HG03097 (cell line): ENCODE data around the gene MKX.

Experiments
- ATAC-seq: cut with Tn5 transposase; IDR thresholded peaks from one replicate; pipeline ENCODE4 v1.9.1; 2021; ENCODE audit not compliant: unreplicated experiment, low FRiP score

MKX gene, protein sequence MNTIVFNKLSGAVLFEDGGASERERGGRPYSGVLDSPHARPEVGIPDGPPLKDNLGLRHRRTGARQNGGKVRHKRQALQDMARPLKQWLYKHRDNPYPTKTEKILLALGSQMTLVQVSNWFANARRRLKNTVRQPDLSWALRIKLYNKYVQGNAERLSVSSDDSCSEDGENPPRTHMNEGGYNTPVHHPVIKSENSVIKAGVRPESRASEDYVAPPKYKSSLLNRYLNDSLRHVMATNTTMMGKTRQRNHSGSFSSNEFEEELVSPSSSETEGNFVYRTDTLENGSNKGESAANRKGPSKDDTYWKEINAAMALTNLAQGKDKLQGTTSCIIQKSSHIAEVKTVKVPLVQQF

DNA sequence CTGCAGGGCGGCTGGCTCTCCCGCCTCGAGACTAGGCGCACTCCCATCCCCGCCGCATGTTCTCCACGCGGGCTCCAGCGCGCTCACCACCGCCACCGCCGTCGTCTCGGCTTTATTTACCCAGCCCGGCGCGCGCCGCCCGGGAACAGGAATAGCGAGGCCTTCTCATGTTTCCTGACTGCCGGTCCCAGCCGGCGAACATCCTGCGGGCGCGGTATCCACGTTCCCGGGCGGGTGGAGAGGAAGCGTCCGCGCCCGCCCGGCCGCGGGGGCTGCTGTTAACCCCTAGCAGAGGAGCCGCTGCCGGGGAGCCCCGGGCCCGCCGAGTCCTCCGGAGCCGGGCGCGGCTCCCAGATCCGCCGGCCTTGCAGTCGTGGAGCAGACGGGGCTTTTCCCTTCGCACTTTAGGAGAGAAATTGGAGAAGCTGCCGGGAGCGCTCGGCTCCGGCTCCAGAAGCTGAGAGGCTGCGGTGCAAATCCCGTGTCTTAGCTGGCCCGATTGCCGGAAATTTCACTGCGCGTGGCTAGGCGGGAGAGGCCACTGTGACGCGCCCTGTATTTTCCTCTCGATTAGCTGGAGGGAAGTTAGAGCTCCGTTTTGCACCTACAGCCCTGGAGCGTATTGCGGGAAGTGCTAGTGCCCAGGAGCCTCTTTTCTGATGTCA, at the start of gene MKX:
Gene MKX, minus strand, starts transcription at position 88 of the 665 bp plus-strand sequence. CDS start 2,404 bp downstream, outside the sequence.
- no peak for ATAC-seq

DNA sequence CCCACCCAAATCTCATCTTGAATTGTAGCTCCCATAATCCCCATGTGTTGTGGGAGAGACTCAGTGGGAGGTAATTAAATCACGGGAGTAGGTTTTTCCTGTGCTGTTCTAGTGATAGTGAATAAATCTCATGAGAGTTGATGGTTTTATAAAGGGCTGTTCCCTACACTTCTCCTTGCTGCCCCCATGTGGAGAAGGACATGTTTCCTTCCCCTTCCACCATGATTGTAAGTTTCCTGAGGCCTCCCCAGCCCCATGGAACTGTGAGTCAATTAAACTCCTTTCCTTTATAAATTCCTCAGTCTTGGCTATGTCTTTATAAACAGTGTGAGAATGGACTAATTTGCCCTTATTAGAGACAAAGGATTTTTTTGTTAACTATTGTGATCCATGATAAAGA, 48.5 kb upstream of the MKX start:
- ATAC-seq, result no peak

DNA sequence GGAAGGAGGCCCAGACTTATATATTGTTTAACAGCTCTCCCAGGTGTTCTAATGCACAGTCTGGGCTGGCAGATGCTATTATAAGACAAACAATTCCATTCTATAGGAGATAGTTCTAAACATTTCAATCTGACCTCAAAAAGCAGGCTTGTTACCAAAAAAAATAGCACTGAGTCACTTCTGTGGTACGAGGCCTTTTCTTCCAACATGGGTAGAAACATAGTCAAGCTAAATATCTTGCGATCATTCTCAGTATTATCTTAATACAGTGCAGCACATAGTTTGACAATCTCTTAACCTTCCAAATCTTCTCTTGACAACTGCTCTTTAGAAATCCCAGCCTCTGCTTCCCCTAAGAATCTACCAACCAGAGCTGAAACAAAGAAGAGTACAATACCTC, 46.6 kb upstream of the MKX start:
- ATAC-seq, result no peak

DNA sequence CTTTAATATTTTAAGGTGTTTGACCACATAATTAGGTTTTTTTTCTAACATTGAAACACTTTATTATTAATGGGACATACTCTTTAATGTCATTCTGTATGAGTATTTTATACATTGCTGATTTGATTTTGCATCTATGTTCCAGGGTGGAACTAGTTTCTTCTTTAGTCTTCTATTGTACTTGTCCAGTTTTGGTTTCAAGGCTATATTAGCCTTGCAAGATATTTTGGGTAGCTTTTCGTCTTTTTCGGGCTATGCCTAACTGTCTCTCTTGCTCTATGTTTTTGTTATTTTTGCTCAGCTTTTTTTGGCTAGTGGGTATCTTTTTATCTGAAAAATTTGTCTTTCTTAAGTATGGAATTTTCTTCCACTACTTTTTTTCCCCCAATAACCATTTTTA, 38.7 kb upstream of the MKX start:
- ATAC-seq, result no peak

DNA sequence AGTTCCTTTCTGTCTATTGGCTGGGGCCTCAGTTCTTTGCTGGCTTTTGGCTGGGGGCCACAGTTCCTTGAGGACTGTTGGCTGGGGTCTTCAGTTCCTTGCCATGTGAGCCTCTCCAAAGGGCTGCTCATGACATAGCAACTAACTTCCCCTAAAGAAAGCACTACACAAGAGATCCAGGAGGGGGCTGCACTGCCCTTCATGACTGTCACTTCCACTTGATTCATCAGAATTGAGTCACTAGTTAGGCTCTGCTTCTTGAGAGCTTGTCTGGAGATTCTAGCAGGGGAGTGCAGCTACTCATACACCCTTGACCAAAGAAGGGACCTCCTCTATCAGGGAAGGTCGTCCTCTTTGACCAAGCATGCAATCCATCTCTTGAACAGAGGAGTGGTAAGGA, 38.0 kb upstream of the MKX start:
- no peak for ATAC-seq

DNA sequence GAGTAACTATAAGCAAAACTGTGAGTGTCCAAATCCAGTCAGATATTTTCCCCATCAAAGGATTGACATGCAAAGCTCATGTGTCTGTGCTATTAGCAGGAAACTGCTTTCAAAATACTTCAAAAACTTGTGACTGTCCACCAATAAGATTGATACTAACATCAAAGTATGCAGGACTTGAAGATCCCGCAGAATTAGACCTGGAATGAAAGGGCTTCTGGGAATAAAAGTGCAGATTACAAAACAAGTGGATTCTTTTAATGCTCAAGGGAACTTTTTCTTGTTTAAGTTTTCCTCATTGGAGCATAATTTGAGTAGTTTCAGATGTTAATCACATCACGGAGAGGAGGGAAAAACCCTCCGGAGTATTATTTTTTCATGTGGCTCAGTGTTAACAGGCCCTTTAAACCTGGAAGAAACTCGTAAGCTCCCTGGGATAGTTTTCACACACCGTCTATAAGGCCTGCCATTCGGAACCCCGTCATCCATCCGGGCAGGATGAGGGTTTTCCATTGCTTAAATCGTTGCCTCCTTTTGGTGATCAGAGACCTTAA, 33.9 kb upstream of the MKX start:
- ATAC-seq, result no peak

DNA sequence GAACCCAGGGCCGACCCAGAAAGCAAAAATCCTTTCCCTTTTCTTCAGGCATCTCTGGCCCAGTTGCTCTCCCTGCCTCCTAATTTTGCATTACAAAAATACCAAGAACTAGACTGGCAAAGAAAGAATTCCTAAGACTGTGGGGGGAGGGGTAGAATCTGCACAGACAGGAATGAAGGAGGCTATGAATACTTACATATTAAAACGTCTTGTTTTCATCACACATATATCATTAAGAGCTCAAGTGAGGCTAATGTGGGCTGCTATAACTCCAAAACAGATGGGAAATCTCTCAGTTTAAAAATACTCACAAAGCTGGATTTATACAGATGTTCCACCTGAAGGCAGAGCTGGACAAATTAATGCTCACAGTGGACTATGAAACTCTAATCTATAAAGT, 29.2 kb upstream of the MKX start:
- ATAC-seq, result no peak

DNA sequence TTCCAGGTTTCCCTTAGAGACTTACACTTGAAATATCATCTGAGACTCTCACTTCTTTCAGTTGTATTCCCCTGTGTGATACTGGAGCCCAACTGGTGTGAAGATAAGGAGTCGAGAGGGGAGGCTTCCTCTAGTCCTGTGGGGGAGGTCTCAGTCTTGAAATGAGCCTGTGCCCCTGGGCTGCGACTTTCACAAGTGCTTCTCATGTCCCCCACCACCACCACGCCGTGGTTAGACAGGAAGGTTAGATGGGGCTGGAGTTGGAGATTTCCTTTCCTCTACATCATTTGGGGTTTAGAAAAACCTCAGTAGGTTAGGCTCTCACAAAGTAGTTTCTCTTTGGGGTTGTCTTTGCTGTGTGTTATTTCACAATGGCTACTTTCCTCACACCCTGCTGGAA, 25.6 kb upstream of the MKX start:
- ATAC-seq, result no peak

DNA sequence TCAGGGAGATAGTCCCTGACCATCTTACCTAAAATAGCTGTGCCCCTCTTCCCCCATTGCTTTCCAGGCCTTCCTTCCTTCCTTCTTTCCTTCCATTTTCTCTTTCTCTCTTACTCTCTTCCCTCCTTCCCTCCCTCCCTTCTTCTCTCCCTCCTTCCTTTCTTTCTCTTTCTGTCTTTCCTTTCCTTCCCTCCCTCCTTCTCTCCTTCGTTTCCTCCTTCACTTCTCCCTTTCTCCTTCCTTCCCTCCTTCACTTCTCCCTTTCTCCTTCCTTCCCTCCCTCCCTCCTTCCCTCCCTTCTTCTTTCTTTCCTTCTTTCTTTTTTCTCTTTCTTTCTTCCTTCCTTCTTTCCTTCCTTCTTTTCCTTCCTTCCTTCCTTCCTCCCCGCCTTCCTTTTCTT, 24.6 kb upstream of the MKX start:
- ATAC-seq, result no peak

DNA sequence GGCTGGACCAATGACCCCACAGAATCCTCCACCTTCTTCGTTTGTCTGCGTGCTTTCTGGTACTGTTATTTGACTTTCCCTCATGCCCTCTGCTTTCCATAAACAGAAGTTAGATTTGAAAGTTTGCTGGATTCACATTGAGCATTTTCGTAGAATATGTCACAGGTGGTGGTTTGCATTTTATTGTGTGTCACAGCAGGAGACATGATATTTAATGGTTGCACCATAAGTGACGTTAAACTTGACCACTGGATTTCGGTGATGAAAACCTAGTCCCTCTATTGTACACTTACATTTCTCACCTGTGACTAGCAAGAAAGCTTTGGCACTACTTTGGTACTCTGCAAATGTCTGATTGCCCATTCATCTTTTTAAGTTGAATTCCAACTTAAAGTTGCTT, 15.2 kb upstream of the MKX start:
- no peak for ATAC-seq

DNA sequence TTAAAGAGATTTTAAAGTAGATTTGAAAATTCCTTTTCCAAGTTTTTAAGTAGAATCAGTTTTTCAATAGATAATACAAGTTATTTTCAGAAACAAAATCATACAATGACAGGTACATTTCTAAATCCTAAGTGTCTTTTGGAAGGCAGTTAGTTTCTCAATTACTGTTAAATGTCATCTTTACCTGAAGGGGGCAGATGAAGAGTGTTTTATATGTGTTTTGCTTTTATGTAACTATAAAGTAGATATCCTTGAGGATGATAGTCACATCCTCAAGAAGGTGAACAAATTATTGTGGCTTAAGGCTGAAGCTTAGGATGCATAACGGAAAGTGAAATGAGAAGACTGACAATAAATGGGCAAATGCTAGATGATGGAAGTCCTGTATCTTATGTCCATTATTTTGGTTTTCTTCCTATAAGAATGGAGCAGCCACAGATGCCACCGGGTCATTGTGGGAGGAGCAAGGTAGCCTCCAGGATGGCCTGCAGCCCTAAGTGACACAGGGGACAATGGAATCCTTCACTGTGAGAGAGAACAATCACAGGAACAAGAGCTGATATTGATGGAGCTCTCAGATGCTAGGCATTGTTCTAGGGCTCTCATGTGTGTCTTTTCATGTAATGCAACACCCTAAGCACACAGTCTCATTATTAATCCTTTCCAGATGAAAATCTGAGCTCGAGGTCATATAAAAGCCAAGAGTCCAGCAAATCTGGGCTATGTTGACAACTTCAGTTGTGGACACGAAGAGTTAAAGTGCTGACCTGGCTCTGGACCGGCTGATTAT, 14.1 kb upstream of the MKX start:
- ATAC-seq, result no peak

DNA sequence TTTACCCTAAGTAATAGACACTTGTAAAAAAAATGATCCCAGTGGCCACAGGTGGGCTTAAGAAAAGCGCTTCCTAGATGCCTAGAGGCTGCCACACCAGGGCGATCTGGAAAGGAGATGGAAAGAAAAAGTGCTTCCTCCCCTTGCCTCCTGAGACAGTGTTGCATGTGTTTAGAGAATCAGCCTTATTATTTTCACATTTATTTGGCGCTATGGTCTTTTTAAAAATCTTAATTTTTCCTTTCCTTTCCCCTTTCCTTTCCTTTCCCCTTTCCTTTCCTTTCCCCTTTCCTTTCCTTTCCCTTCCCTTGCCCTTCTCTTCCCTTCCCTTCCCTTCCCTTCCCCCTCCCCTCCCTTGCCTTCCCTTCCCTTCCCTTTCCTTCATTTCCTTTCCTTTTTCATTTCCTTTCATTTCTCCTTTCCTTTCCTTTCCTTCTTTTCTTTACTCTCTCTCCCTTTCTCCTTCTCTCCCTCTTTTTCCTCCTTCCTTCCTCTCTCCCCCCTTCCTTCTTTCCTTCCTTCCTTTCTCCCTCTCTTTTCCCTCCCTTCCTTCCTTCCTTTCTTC, 7.1 kb upstream of the MKX start:
- ATAC-seq, result no peak

DNA sequence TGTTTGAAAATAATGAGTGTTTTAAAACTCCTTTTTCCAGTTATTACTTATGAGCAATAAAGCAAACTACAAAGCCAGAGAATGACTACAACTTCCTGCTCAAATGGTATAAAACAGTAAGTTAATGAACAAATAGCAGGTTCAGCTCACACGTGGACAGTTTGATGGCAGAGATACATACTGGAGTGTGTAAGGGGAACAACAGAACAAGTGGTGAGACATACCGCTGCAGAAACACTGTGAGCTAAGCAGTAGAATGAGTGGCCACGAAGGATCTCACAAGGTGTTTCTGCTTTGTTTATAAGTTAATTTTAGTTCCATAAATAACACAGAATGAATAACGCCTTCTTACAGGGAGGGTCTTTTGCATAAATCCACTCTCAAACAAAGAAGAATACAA, 3.0 kb upstream of the MKX start:
- no peak for ATAC-seq

DNA sequence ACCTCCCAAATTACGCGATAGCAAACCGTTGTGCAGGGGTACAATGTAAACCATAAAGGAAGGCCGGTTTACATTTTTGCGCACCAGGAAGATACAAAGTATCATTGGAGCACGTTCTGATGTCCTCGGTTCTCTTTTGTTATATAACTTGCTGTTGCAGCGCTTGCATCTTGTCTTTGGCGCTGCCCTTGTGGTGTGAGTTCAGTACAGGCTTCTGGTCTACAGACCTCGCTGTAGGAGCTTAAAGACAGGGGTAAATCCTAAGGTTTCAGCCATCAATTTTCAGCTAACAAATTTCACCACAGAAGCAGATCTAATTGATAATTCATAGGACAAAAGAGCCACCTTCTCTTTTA, 1.5 kb upstream of the MKX start:
- ATAC-seq, result no peak

DNA sequence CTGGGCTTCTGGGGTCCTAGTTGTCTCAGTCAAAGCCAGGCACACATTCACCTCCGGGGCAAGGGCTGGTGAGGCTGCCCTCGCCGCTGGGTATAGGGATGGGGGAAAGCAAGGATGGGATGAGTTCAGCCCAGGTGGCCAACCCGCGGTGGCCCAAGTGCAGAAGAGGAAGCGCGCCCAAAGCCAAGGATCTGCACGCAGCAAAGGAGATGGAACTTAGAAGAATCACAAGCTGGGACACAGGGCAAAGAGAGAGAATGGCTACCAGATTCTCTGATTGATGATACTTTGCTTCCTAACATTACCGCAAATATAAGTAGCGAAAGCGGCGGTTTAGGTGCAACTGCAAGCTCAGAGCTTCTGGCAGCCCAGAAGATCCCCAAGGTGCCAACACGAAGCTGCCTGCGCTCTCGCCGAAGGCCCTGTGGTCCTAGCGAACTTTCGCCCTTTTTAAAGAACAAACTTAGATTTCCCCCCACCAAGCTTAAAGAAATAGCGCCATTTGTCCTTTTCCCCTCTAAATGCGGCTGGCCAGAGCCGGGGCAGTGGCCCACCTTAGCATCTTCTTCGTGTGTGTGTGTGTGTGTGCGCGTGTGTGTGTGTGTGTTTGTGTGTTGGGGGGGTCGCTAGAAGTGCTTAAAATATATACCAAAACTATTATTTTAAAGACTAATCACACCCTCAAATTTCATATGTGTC, 927 bp upstream of the MKX start:
- no peak for ATAC-seq

DNA sequence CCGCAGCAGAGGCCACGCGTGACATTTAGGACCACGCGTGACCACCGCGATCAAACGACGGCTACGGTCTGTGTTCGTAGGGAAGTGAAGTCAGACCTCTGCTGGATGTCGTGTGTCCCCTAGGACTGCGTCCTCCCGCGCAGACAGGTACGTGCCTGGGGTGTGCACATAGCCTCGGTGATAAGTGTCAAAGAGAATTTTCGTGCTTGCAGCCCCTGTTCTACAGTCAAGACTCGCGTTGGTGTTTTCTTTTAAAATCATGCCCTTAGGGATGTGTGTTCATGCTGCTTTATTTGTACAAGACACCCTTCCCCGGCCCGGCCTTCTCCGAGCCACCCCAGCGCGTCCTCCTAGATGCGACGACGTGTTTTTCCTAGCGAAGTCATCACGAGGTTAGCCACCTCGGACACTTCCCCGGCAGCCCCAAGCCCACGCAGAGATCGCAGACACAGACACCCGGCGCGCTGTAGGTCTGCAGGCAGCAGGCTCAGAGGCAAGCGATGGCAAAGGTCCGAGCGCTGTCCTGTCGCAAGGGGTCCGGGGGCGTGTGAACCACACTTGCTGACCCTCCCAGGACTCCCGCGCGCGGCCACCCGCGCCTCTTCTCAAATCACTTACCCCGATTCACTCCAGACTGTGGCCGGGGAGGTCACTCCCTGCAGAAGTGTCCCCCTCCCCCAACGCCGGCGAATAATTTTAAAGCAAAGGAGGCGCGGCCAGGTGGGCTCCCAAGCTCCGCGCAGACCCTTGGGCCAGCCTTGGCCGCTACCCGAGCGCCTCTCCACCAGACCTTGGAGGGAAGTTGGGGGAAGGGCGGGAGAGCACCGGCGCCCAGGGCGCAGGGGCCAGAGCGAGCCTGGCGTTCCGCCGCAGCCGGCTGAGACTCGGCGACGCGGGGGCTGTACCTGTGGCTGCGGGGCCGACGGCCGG, 552 bp downstream of the MKX start:
- ATAC-seq, result no peak

DNA sequence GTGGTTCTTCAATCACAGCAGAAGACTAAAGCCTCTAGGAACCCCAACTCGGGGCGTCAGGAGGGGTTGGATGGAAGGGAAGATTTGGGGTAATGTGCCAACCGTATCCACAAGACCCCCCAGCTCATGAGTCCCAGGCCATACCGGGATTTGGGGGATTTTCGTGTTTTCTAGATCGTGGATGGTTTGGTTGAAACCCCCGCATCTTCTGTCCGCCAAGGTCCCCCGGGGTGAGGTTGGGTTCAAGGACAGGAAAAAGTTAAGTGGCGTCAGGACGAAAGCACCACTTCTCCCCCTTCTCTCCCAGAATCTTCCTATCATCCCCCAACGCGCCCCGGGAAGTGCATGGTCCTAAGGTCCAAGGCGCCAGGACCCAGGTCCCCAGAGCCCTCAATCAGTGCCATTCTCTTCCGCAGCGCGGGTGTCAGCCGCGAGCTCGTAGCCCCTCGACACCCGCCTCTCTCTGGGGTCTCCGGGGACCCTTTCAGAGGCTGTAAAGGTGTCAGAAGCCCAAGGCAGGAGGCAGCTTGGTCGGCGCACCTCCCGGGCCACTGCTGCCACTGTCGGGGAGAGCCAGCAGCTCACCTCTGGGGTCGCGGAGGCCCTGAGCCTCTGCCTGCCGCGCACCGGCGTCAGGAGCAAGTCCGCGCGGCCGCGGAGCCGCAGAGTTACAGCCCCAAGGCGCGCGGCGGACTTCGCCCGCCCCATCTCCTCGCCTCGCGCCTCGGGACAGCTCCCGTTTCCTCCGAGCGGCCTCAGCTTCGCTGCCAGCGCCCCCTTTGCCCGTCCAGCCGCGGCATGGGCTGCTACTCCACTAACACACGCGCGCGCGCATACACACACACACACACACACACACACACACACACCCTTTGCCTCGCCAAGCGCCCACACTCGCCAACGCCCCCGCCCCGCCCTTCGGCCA, 1.5 kb downstream of the MKX start:
- no peak for ATAC-seq
